T-helper 2 cell treated with Interferon-gamma antibody and Interleukin-4, amounts not matched to agents 5 μg/mL and 100 μg/mL, for 36 hours (primary cell): ENCODE measurements around the gene CFAP70.
"Not testable (repeated sequence)": the region's sequence is repeated elsewhere in the genome, so short reads cannot be mapped to it uniquely, and the experiment has no call there.

Experiments
- DNase-seq: peaks from one replicate; pipeline ENCODE4 v3.0.0; 2021; ENCODE audit warnings: low spot score
- H3K27ac Mint-ChIP-seq: one replicate; pipeline ENCODE4 v1.8.0; 2021; ENCODE audit warnings: mild to moderate bottlenecking, mixed read lengths
- H3K27me3 Mint-ChIP-seq: one replicate; pipeline ENCODE4 v1.8.0; 2021; ENCODE audit warnings: low read depth, mixed read lengths
- H3K36me3 Mint-ChIP-seq: one replicate; pipeline ENCODE4 v1.8.0; 2021; ENCODE audit warnings: low read depth, mixed read lengths
- H3K4me1 Mint-ChIP-seq: one replicate; pipeline ENCODE4 v1.8.0; 2021; ENCODE audit warnings: low read depth, mixed read lengths
- H3K4me3 Mint-ChIP-seq: one replicate; pipeline ENCODE4 v1.8.0; 2022; ENCODE audit warnings: mild to moderate bottlenecking, moderate library complexity, mixed read lengths
- H3K9me3 Mint-ChIP-seq: one replicate; pipeline ENCODE4 v1.8.0; 2021; ENCODE audit warnings: mixed read lengths

The CFAP70 gene

GRCh38 chr10:73368238-73368637 is 9.6 kb upstream of the CFAP70 start:
- Mint-ChIP-seq H3K27me3 (no peaks in the 10 kb centered on the region), H3K36me3 (peaks cover 38% of the 10 kb centered on the region), H3K4me1 (peaks cover 3% of the 10 kb centered on the region), H3K4me3 (no peak overlapping the region), H3K9me3 (no peaks in the 10 kb centered on the region), H3K27ac (no peak overlapping the region)
- peak; percentile 10 for DNase-seq

- Mint-ChIP-seq H3K27ac (peak overlapping the region; percentile 22), H3K9me3 (no peaks in the 10 kb centered on the region), H3K4me3 (no peak overlapping the region), H3K4me1 (peaks cover 3% of the 10 kb centered on the region), H3K27me3 (no peaks in the 10 kb centered on the region), H3K36me3 (peaks cover 37% of the 10 kb centered on the region)
- no peak for DNase-seq
Observed at GRCh38 chr10:73366381-73367298, 8.0 kb upstream of the CFAP70 start.

- H3K4me1 Mint-ChIP-seq, result peaks cover 5% of the 10 kb centered on the region
- no peaks in the 10 kb centered on the region for H3K27me3 Mint-ChIP-seq
- no peak overlapping the region for H3K27ac Mint-ChIP-seq
- DNase-seq, result no peak
- no peak overlapping the region for H3K4me3 Mint-ChIP-seq
- H3K9me3 Mint-ChIP-seq, result no peaks in the 10 kb centered on the region
- peaks cover 30% of the 10 kb centered on the region for H3K36me3 Mint-ChIP-seq
Observed at GRCh38 chr10:73364964-73365363, 6.3 kb upstream of the CFAP70 start.

- H3K9me3 Mint-ChIP-seq, result no peaks in the 10 kb centered on the region
- H3K27ac Mint-ChIP-seq, result no peak overlapping the region
- H3K27me3 Mint-ChIP-seq, result peaks cover 9% of the 10 kb centered on the region
- peaks cover 16% of the 10 kb centered on the region for H3K4me1 Mint-ChIP-seq
- no peak overlapping the region for H3K4me3 Mint-ChIP-seq
- peaks cover 3% of the 10 kb centered on the region for H3K36me3 Mint-ChIP-seq
- DNase-seq, result no peak
Observed at GRCh38 chr10:73359492-73359891, 828 bp upstream of the CFAP70 start.

DNA sequence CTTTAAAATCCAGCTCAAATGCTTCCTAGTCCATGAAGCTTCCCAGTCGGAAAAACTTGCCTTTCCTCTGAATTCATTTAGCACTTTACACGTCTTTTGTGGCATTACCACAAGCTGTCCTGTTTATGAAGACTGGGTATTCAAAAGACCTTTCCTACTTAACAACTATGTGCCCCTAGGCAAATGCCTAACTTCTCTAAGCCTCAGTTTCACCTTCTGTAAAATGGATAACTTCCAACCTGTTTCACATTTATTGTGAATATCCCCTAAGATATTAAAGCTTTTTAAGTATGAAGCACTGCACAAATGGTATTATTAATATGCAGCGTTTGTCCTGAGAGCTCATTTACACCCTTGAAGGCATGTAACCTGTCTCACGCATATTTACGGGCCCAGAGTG is 843 bp downstream of the CFAP70 start:
- Mint-ChIP-seq H3K27ac (peak overlapping the region; percentile 83), H3K36me3 (peaks cover 3% of the 10 kb centered on the region)
- no peak for DNase-seq

DNA sequence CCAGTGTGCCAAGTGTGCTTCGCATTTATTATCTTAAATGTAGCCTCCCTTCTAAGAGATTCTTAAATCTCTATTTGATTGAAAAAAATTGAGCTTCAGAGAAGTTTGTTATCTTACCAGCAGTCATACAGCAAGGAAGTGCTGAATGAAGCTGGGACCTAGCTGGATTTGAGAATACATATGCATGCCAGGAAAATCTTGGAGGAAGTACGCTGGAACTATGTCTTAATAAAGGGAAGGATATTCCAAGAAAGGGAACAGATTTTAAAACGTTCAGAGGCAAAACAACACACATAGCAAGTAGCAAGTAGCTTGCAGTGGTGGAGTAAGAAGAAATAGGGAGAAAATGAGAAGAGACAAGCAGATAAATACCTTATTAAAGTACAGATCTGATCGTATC is 1.5 kb downstream of the CFAP70 start:
- Mint-ChIP-seq H3K4me3 (peak overlapping the region; percentile 93), H3K27ac (no peak overlapping the region)
- no peak for DNase-seq

More for the DNA sequence above, 843 bp downstream of the CFAP70 start:
- peaks cover 15% of the 10 kb centered on the region for H3K27me3 Mint-ChIP-seq
- H3K4me3 Mint-ChIP-seq, result peak overlapping the region; percentile 93
- no peaks in the 10 kb centered on the region for H3K9me3 Mint-ChIP-seq
- H3K4me1 Mint-ChIP-seq, result peaks cover 16% of the 10 kb centered on the region

GRCh38 chr10:73344269-73344668 is 14.4 kb downstream of the CFAP70 start:
- no peaks in the 10 kb centered on the region for H3K9me3 Mint-ChIP-seq
- H3K4me3 Mint-ChIP-seq, result no peak overlapping the region
- no peaks in the 10 kb centered on the region for H3K27me3 Mint-ChIP-seq
- H3K27ac Mint-ChIP-seq, result no peak overlapping the region
- H3K36me3 Mint-ChIP-seq, result no peaks in the 10 kb centered on the region
- H3K4me1 Mint-ChIP-seq, result no peaks in the 10 kb centered on the region
- DNase-seq, result no peak

More for the DNA sequence above, 1.5 kb downstream of the CFAP70 start:
- H3K36me3 Mint-ChIP-seq, result peaks cover 3% of the 10 kb centered on the region
- peaks cover 16% of the 10 kb centered on the region for H3K4me1 Mint-ChIP-seq
- peaks cover 15% of the 10 kb centered on the region for H3K27me3 Mint-ChIP-seq
- H3K9me3 Mint-ChIP-seq, result no peaks in the 10 kb centered on the region

DNA sequence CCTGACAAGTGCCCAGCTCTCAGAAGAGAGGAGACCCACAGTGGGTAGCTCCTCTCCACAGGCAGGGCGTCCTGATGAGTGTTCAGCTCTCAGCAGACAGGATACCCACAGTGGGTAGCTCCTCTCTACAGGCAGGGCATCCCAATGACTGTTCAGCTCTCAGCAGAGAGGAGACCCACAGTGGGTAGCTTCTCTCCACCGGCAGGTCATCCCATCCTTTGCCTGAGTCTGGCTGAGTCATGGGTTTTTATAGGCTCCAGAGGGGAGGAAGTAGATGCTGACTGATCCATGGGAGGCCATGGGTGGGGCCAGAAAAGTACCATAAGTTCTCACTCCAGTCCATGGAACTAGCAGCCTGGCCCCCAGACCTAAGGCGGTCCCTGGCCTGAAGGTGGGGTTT is 18.5 kb downstream of the CFAP70 start:
- Mint-ChIP-seq H3K4me1 (no peaks in the 10 kb centered on the region), H3K27ac (no peak overlapping the region)

GRCh38 chr10:73339436-73339835 is 19.2 kb downstream of the CFAP70 start:
- Mint-ChIP-seq H3K4me1 (no peaks in the 10 kb centered on the region), H3K27me3 (peaks cover 2% of the 10 kb centered on the region), H3K27ac (no peak overlapping the region), H3K4me3 (no peak overlapping the region), H3K9me3 (no peaks in the 10 kb centered on the region), H3K36me3 (no peaks in the 10 kb centered on the region)
- no peak for DNase-seq

More for the DNA sequence above, 18.5 kb downstream of the CFAP70 start:
- no peak for DNase-seq
- H3K27me3 Mint-ChIP-seq, result no peaks in the 10 kb centered on the region
- H3K4me3 Mint-ChIP-seq, result no peak overlapping the region
- no peaks in the 10 kb centered on the region for H3K36me3 Mint-ChIP-seq
- H3K9me3 Mint-ChIP-seq, result no peaks in the 10 kb centered on the region

DNA sequence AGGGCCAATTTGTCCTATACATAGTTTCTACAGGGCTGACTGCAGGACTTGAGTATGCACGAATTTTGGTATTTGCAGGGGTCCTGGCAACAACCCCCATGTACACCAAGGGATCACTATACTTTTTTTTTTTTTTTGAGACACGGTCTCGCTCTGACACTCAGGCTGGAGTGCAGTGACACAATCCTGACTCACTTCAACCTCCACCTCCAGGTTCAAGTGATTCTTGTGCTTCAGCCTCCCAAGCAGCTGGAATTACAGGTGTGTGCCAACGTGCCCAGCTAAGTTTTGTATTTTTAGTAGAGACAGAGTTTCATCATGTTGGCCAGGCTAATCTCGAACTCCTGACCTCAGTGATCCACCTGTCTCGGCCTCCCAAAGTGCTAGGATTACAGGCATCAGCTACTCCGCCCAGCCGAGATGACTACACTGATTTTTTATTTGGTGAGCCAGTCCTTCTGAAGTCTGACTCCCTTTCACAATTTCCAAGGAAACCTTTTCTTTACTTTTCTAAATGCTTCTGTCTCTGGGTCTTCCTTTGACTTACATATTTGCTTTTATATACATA is 19.8 kb downstream of the CFAP70 start:
- no peak overlapping the region for H3K4me3 Mint-ChIP-seq
- peaks cover 2% of the 10 kb centered on the region for H3K27me3 Mint-ChIP-seq
- H3K9me3 Mint-ChIP-seq, result no peaks in the 10 kb centered on the region
- no peak for DNase-seq
- H3K27ac Mint-ChIP-seq, result no peak overlapping the region
- H3K4me1 Mint-ChIP-seq, result no peaks in the 10 kb centered on the region
- no peaks in the 10 kb centered on the region for H3K36me3 Mint-ChIP-seq

GRCh38 chr10:73333202-73333601 is 25.5 kb downstream of the CFAP70 start:
- Mint-ChIP-seq H3K4me3 (no peak overlapping the region), H3K27ac (no peak overlapping the region), H3K4me1 (no peaks in the 10 kb centered on the region), H3K9me3 (no peaks in the 10 kb centered on the region), H3K36me3 (no peaks in the 10 kb centered on the region), H3K27me3 (peaks cover 17% of the 10 kb centered on the region)
- DNase-seq, result no peak

DNA sequence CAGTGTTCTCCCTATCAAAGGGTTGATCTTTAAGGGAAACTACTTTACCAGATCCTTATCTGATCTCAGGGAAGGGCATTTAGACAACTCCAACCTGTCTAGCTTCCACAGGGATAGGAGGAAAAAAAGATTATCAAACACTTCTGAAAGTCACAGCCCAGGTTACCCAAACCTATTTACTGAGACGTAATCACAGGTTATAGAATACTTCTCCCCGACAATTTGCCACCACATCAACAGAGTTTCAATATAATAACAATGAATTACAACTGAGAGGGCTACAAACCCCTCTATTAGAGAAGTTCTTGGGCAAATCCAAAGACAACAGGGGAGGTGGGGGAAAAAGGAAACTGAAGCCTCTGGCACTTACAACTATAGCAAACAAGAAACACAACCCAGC is 26.3 kb downstream of the CFAP70 start:
- Mint-ChIP-seq H3K36me3 (no peaks in the 10 kb centered on the region), H3K4me3 (no peak overlapping the region), H3K27me3 (peaks cover 17% of the 10 kb centered on the region), H3K4me1 (no peaks in the 10 kb centered on the region), H3K27ac (no peak overlapping the region), H3K9me3 (no peaks in the 10 kb centered on the region)
- DNase-seq, result no peak

DNA sequence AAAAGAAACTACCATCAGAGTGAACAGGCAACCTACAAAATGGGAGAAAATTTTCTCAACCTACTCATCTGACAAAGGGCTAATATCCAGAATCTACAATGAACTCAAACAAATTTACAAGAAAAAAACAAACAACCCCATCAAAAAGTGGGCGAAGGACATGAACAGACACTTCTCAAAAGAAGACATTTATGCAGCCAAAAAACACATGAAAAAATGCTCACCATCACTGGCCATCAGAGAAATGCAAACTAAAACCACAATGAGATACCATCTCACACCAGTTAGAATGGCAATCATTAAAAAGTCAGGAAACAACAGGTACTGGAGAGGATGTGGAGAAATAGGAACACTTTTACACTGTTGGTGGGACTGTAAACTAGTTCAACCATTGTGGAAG is 30.1 kb downstream of the CFAP70 start:
- not testable (repeated sequence) for H3K9me3 Mint-ChIP-seq, H3K4me3 Mint-ChIP-seq, H3K4me1 Mint-ChIP-seq, DNase-seq, H3K27ac Mint-ChIP-seq, H3K36me3 Mint-ChIP-seq
- peaks cover 17% of the 10 kb centered on the region for H3K27me3 Mint-ChIP-seq

DNA sequence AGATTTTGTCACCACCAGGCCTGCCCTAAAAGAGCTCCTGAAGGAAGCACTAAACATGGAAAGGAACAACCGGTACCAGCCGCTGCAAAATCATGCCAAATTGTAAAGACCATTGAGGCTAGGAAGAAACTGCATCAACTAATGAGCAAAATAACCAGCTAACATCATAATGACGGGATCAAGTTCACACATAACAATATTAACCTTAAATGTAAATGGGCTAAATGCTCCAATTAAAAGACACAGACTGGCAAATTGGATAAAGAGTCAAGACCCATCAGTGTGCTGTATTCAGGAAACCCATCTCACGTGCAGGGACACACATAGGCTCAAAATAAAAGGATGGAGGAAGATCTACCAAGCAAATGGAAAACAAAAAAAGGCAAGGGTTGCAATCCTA is 33.4 kb downstream of the CFAP70 start:
- H3K4me1 Mint-ChIP-seq, H3K4me3 Mint-ChIP-seq, DNase-seq, H3K27me3 Mint-ChIP-seq, H3K36me3 Mint-ChIP-seq, H3K27ac Mint-ChIP-seq, H3K9me3 Mint-ChIP-seq: not testable (repeated sequence)
